IPS-18a (cell line): Measurements from ENCODE around the gene SLC49A4.
A peak's percentile ranks its signal among the peaks of the same experiment; 100 is the strongest.
"Not testable (repeated sequence)": the region's sequence is repeated elsewhere in the genome, so short reads cannot be mapped to it uniquely, and the experiment has no call there.

Experiments
- H3K27ac ChIP-seq: one replicate; pipeline ENCODE4 v1.5.1; 2013; ENCODE audit warnings: low read length
- H3K27me3 ChIP-seq: one replicate; pipeline ENCODE4 v1.6.1; 2013; ENCODE audit warnings: mild to moderate bottlenecking, low read length; ENCODE audit not compliant: control insufficient read depth, insufficient read depth
- H3K36me3 ChIP-seq: one replicate; pipeline ENCODE4 v1.6.1; 2013; ENCODE audit warnings: low read depth, low read length; ENCODE audit not compliant: control insufficient read depth
- H3K4me1 ChIP-seq: one replicate; pipeline ENCODE4 v1.6.1; 2013; ENCODE audit warnings: low read depth, low read length; ENCODE audit not compliant: control insufficient read depth
- H3K4me3 ChIP-seq: one replicate; pipeline ENCODE4 v1.5.1; 2013; ENCODE audit warnings: low read length
- H3K9ac ChIP-seq: one replicate; pipeline ENCODE4 v1.6.1; 2013; ENCODE audit warnings: mild to moderate bottlenecking, low read length, moderate library complexity
- H3K9me3 ChIP-seq: one replicate; pipeline ENCODE4 v1.6.1; 2013; ENCODE audit warnings: low read depth, low read length; ENCODE audit not compliant: control insufficient read depth

The SLC49A4 gene

GRCh38 chr3:122794779-122795673, at the start of gene SLC49A4:
Gene SLC49A4, plus strand, starts transcription at chr3:122795069. Its CDS starts 124 bp downstream, at chr3:122795193.
- H3K9ac ChIP-seq = peak within 1 kb of the TSS; percentile 67
- H3K9me3 ChIP-seq = no peaks in the 10 kb centered on the region
- peak within 1 kb of the TSS; percentile 80 for H3K4me3 ChIP-seq
- no peaks in the 10 kb centered on the region for H3K36me3 ChIP-seq
- peaks cover 16% of the 10 kb centered on the region for H3K27me3 ChIP-seq
- peaks cover 14% of the 10 kb centered on the region for H3K4me1 ChIP-seq
- peak within 1 kb of the TSS; percentile 78 for H3K27ac ChIP-seq

GRCh38 chr3:122745369-122746021, 49.4 kb upstream of the SLC49A4 start:
- no peaks in the 10 kb centered on the region for H3K4me1 ChIP-seq
- no peak overlapping the region for H3K9ac ChIP-seq
- H3K27me3 ChIP-seq = no peaks in the 10 kb centered on the region
- no peaks in the 10 kb centered on the region for H3K36me3 ChIP-seq
- no peak overlapping the region for H3K27ac ChIP-seq
- no peaks in the 10 kb centered on the region for H3K9me3 ChIP-seq
- no peak overlapping the region for H3K4me3 ChIP-seq

GRCh38 chr3:122747295-122747694, 47.6 kb upstream of the SLC49A4 start:
- not testable (repeated sequence) for H3K4me3 ChIP-seq, H3K27ac ChIP-seq, H3K9ac ChIP-seq, H3K36me3 ChIP-seq, H3K27me3 ChIP-seq, H3K4me1 ChIP-seq, H3K9me3 ChIP-seq

DNA sequence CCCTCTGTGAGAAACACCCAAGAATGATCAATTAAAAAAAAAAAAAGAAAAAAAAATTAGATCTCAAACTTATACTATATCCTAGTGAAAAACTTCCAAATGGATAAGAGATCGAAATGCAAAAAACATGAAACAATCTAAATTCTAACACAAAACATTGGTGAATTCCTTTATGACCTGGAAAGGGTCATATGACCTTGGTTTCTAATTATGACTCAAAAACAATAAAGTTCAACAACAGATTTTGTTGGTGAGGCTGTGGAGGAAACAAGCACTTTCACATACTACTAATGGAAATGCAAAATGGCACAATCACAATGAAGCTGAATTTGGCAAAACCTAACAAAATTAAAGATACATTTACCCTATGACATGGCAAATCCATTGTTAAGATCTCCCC, 46.5 kb upstream of the SLC49A4 start:
- Histone ChIP-seq H3K9ac (no peak overlapping the region), H3K27ac (no peak overlapping the region), H3K4me1 (no peaks in the 10 kb centered on the region), H3K9me3 (no peaks in the 10 kb centered on the region), H3K36me3 (peaks cover 2% of the 10 kb centered on the region), H3K27me3 (no peaks in the 10 kb centered on the region), H3K4me3 (no peak overlapping the region)

- peaks cover 9% of the 10 kb centered on the region for H3K36me3 ChIP-seq
- peaks cover 4% of the 10 kb centered on the region for H3K4me1 ChIP-seq
- no peaks in the 10 kb centered on the region for H3K27me3 ChIP-seq
- H3K9ac ChIP-seq = no peak overlapping the region
- no peak overlapping the region for H3K4me3 ChIP-seq
- no peak overlapping the region for H3K27ac ChIP-seq
- H3K9me3 ChIP-seq = no peaks in the 10 kb centered on the region
Measured at GRCh38 chr3:122754929-122755328, 39.9 kb upstream of the SLC49A4 start.

DNA sequence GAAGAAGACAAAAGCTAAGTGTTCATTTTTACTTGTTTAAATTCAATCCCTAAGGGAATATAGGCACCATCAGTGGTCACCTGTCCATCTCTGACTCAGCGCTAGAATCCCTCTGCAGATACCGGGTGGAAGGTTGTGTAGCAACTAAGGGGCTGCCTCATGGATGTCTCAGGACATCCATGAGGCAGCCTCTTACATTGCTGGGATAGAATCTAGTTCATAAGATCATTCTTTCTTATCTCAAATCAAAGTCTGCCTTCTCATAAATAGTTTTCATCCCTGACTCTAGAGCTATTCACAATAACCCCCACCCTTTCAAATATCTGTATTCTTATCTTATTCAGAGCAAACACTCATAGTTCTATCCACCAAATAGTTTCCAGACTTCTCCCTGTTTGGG, 39.4 kb upstream of the SLC49A4 start:
- Histone ChIP-seq H3K4me3 (no peak overlapping the region), H3K27ac (no peak overlapping the region), H3K27me3 (no peaks in the 10 kb centered on the region), H3K9ac (no peak overlapping the region), H3K4me1 (peaks cover 9% of the 10 kb centered on the region), H3K9me3 (no peaks in the 10 kb centered on the region), H3K36me3 (peaks cover 9% of the 10 kb centered on the region)

DNA sequence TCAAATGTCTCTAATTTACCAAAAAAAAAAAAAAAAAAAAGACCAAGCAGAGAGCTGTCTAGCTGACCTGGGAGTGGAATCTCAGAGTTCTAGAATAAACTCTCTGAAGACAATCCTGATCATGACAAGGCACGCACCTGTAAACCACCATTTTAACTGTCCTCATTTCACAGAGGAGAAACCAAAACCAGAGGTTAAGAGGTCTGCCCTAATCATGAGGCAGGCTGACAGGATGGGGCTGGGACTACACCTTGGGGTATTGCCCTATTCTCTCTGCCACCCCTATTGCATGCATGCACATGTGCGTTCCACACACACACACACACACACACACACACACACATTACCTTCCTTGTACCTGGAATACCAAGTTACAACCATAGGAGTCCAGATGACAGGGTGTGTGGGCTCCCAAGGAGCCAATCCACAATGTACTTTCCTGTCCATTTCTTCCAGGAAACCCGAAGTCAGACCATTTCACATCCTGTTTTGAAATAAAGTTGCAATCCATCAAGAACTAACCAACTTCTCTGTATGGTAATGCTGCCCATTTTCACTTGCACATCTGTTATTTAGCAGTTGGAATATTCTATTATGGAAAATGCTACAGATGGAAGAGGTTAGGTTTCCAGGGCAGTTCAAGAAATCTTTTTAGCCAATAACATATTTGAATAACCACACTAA, 35.9 kb upstream of the SLC49A4 start:
- no peak overlapping the region for H3K4me3 ChIP-seq
- H3K9ac ChIP-seq = no peak overlapping the region
- H3K9me3 ChIP-seq = no peaks in the 10 kb centered on the region
- H3K27me3 ChIP-seq = no peaks in the 10 kb centered on the region
- no peak overlapping the region for H3K27ac ChIP-seq
- peaks cover 5% of the 10 kb centered on the region for H3K36me3 ChIP-seq
- H3K4me1 ChIP-seq = peaks cover 16% of the 10 kb centered on the region

DNA sequence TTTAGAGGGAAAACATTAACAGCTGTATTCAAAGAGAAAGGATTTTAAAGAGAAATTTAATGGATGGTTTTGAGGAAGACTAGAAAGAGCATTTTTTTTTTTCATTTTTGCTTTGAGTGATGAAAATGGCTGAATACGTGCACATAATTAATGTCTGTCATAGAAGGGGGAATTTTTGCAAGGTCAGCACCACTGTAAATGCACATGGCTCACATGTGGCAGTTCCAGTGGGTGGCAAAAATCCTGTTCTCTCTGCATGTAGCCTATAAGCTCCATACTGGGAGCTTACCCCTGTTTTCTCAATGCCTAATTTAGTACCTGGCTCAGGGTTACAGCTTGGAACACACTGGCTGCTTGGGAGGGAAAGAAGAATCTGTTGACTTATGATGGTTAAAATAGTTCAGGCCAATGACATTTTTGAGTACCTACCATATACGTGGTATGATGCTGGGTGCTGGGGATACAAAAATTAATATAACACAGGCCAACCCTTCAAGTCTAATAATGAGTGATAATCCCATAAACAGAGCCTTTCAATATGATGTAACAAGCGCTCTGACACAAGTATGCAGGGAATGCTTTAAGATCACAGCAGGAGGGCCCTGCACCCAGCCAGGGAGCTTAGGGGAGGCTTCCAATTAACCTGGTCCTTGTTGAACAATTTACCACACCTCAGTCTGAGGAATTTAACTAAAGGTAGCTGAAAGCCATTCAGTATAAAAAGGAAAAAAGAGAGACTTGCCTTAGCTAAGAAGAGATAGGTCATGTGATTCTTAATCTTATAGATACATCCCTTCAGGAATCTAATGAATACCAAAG, 34.2 kb upstream of the SLC49A4 start:
- no peak overlapping the region for H3K9ac ChIP-seq
- no peaks in the 10 kb centered on the region for H3K27me3 ChIP-seq
- H3K4me3 ChIP-seq = no peak overlapping the region
- H3K36me3 ChIP-seq = peaks cover 4% of the 10 kb centered on the region
- H3K27ac ChIP-seq = peak overlapping the region; percentile 69
- H3K9me3 ChIP-seq = no peaks in the 10 kb centered on the region
- H3K4me1 ChIP-seq = peaks cover 16% of the 10 kb centered on the region

GRCh38 chr3:122766430-122766829, 28.4 kb upstream of the SLC49A4 start:
- H3K27me3 ChIP-seq = no peaks in the 10 kb centered on the region
- no peaks in the 10 kb centered on the region for H3K4me1 ChIP-seq
- H3K9ac ChIP-seq = no peak overlapping the region
- no peaks in the 10 kb centered on the region for H3K36me3 ChIP-seq
- no peak overlapping the region for H3K27ac ChIP-seq
- H3K4me3 ChIP-seq = no peak overlapping the region
- no peaks in the 10 kb centered on the region for H3K9me3 ChIP-seq

DNA sequence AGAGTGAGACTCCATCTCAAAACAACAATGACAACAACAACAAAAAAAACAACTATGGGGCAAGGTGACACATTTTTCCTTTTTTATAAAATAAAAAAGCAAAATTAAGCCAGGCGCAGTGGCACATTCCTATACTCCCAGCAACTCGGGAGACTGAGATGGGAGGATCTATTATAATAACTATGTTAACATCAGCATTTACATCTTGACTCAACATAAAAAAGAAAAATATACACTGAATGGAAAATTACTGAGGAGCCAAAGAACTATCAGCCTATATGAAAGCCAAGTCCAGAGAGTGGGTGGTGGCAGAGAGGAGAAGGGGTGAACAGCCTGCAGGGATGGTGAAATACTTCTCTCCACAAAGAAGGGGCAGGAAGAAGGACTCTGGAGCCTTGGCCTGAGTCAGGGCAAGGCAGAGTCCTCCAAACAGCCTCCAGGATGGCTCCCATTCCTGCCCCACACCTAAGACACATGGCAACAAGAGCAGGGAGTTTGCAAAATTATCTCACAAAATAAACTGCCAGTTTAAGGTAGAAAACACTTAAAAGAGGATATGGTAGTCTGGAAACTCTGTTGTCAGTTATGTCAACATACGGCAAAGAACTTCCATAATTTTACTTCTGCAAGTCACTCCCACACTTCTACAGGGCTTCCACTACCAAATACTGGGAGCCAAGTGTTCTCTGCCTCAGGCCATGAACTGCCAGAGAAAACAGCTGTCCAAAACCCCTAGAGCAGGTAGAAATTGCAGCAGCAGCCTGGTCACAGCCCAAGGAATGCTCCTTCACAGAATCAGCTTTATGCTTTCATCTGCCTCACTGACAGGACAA, 27.1 kb upstream of the SLC49A4 start:
- Histone ChIP-seq H3K36me3 (no peaks in the 10 kb centered on the region), H3K9ac (no peak overlapping the region), H3K9me3 (no peaks in the 10 kb centered on the region), H3K4me3 (no peak overlapping the region), H3K27me3 (no peaks in the 10 kb centered on the region), H3K4me1 (no peaks in the 10 kb centered on the region), H3K27ac (no peak overlapping the region)
